Colonic mucosa (tissue), 4 donors: Measurements from ENCODE around the gene DNAL4. TPM values are rescaled to one million over a fixed set of nuclear protein-coding genes. Genes with fewer than 3 reads are reported as not detected.

Source experiments
- DNase-seq: peaks from one replicate; pipeline ENCODE4 v3.0.0-alpha.2; 2020
- H3K27ac ChIP-seq: fragments of 200-600 bp; one replicate; pipeline ENCODE4 v1.8.0; 2021
- H3K27me3 ChIP-seq: fragments of 200-600 bp; one replicate; pipeline ENCODE4 v1.8.0; 2021
- H3K36me3 ChIP-seq: fragments of 200-600 bp; one replicate; pipeline ENCODE4 v1.8.0; 2021
- H3K4me1 ChIP-seq: fragments of 200-600 bp; one replicate; pipeline ENCODE4 v1.8.0; 2021; ENCODE audit warnings: mild to moderate bottlenecking
- H3K4me3 ChIP-seq: fragments of 200-600 bp; one replicate; pipeline ENCODE4 v1.8.0; 2021
- H3K9ac ChIP-seq, 2 donors: one replicate each; pipeline ENCODE4 v1.7.0; 2013; ENCODE audit warnings: control low read depth in 2 of 2, low read depth in 2 of 2, low read length in 2 of 2
- H3K9me3 ChIP-seq: fragments of 200-600 bp; one replicate; pipeline ENCODE4 v1.8.0; 2021
- CTCF ChIP-seq: fragments of 200-600 bp; IDR thresholded peaks from one replicate; pipeline ENCODE4 v1.8.0; 2022; ENCODE audit warnings: antibody characterized with exemption, mild to moderate bottlenecking
- intact Hi-C: fragments of 100-400 bp; cut with DNase I; formaldehyde crosslinking; loops from one replicate; pipeline ENCODE4 v1.14.1; 2022
- total RNA-seq, 2 donors: library from RNA; stranded (reverse); fragmentation: NEBNext Ultra II Directional in 1 of 2; extraction: Animal tissue kit (Norgen Biotek cat#: 25700) in 1 of 2; gene quantifications; one replicate each; pipeline ENCODE4 v1.2.1, GENCODE V29; 2021
- donor health status: healthy.
- donor health status: DM: no; HTN: no; CAD: no.
- donor health status: DM: no; HTN: no; CAD: no.

Gene DNAL4
- total RNA-seq, 2 donors from 2014 or later: 15.8 to 17.8 TPM

- no peak for TF ChIP-seq CTCF
- no peak overlapping the region for H3K4me3 ChIP-seq
- DNase-seq: no peak
- H3K27ac ChIP-seq: no peak overlapping the region
- no peaks in the 10 kb centered on the region for H3K27me3 ChIP-seq
- no peaks in the 10 kb centered on the region for H3K4me1 ChIP-seq
- H3K9ac ChIP-seq: no peak overlapping the region
- no peaks in the 10 kb centered on the region for H3K9me3 ChIP-seq
- H3K36me3 ChIP-seq: no peaks in the 10 kb centered on the region
- intact Hi-C loops: no loop called here
Measured at GRCh38 chr22:38834215-38834953, 40.4 kb upstream of the DNAL4 start.

GRCh38 chr22:38833061-38833460 is 39.1 kb upstream of the DNAL4 start:
- H3K27ac ChIP-seq: no peak overlapping the region
- no peak overlapping the region for H3K9ac ChIP-seq
- no peaks in the 10 kb centered on the region for H3K4me1 ChIP-seq
- no peaks in the 10 kb centered on the region for H3K9me3 ChIP-seq
- no peaks in the 10 kb centered on the region for H3K27me3 ChIP-seq
- intact Hi-C loops: no loop called here
- DNase-seq: no peak
- H3K4me3 ChIP-seq: no peak overlapping the region
- no peaks in the 10 kb centered on the region for H3K36me3 ChIP-seq
- no peak for TF ChIP-seq CTCF

GRCh38 chr22:38832005-38832978 is 38.3 kb upstream of the DNAL4 start:
- H3K27me3 ChIP-seq: no peaks in the 10 kb centered on the region
- intact Hi-C loops: no loop called here
- TF ChIP-seq CTCF: no peak
- DNase-seq: no peak
- H3K9ac ChIP-seq: no peak overlapping the region
- H3K4me1 ChIP-seq: no peaks in the 10 kb centered on the region
- H3K4me3 ChIP-seq: no peak overlapping the region
- H3K36me3 ChIP-seq: no peaks in the 10 kb centered on the region
- H3K27ac ChIP-seq: no peak overlapping the region
- H3K9me3 ChIP-seq: no peaks in the 10 kb centered on the region

GRCh38 chr22:38831166-38831945 is 37.4 kb upstream of the DNAL4 start:
- DNase-seq: no peak
- no peaks in the 10 kb centered on the region for H3K4me1 ChIP-seq
- intact Hi-C loops: no loop called here
- H3K36me3 ChIP-seq: no peaks in the 10 kb centered on the region
- H3K27ac ChIP-seq: no peak overlapping the region
- no peaks in the 10 kb centered on the region for H3K27me3 ChIP-seq
- H3K4me3 ChIP-seq: no peak overlapping the region
- no peaks in the 10 kb centered on the region for H3K9me3 ChIP-seq
- H3K9ac ChIP-seq: no peak overlapping the region
- no peak for TF ChIP-seq CTCF

- H3K4me1 ChIP-seq: no peaks in the 10 kb centered on the region
- intact Hi-C loops: no loop called here
- no peak for TF ChIP-seq CTCF
- no peak for DNase-seq
- H3K27me3 ChIP-seq: no peaks in the 10 kb centered on the region
- H3K9me3 ChIP-seq: no peaks in the 10 kb centered on the region
- no peak overlapping the region for H3K27ac ChIP-seq
- H3K4me3 ChIP-seq: no peak overlapping the region
- no peak overlapping the region for H3K9ac ChIP-seq
- no peaks in the 10 kb centered on the region for H3K36me3 ChIP-seq
Measured at GRCh38 chr22:38830845-38831108, 36.8 kb upstream of the DNAL4 start.
